T-helper 2 cell treated with Interferon-gamma antibody and Interleukin-4, amounts not matched to agents 100 ng/mL and 5 ng/mL, for 36 hours (primary cell): ENCODE measurements around the gene MSI2. TPM values are rescaled to one million over a fixed set of nuclear protein-coding genes. Genes with fewer than 3 reads are reported as not detected.

Experiments
- intact Hi-C: fragments of 100-400 bp; cut with micrococcal nuclease; formaldehyde crosslinking; loops from one replicate; pipeline ENCODE4 v1.15.1; 2023
- total RNA-seq: library from RNA; stranded (reverse); gene quantifications from 2 replicates; pipeline ENCODE4 v1.2.3, GENCODE V29; 2022

The MSI2 gene
- total RNA-seq, 1 donor from 2014 or later, result 140 TPM

GRCh38 chr17:57648720-57649119 lies 392.4 kb downstream of the MSI2 start:
- intact Hi-C loops, result no loop called here

- intact Hi-C loops, result no loop called here
Measured at GRCh38 chr17:57649191-57649590, 392.9 kb downstream of the MSI2 start.

- intact Hi-C loops, result no loop called here
Measured at GRCh38 chr17:57649731-57650484, 393.6 kb downstream of the MSI2 start.

- intact Hi-C loops, result no loop called here
Measured at GRCh38 chr17:57650548-57650947, 394.2 kb downstream of the MSI2 start.

- intact Hi-C loops, result no loop called here
Measured at GRCh38 chr17:57651451-57651850, 395.1 kb downstream of the MSI2 start.

GRCh38 chr17:57651996-57652395 lies 395.7 kb downstream of the MSI2 start:
- intact Hi-C loops, result no loop called here

- intact Hi-C loops, result no loop called here
Measured at GRCh38 chr17:57652811-57653210, 396.5 kb downstream of the MSI2 start.

GRCh38 chr17:57653279-57653678 lies 397.0 kb downstream of the MSI2 start:
- intact Hi-C loops, result no loop called here

- intact Hi-C loops, result no loop called here
Measured at GRCh38 chr17:57654040-57654775, 397.9 kb downstream of the MSI2 start.

- intact Hi-C loops, result no loop called here
Measured at GRCh38 chr17:57655553-57655952, 399.2 kb downstream of the MSI2 start.

- intact Hi-C loops, result no loop called here
Measured at GRCh38 chr17:57657211-57657610, 400.9 kb downstream of the MSI2 start.

GRCh38 chr17:57662041-57662440 lies 405.7 kb downstream of the MSI2 start:
- intact Hi-C loops, result no loop called here

- intact Hi-C loops, result no loop called here
Measured at GRCh38 chr17:57662644-57663308, 406.5 kb downstream of the MSI2 start.

- intact Hi-C loops, result no loop called here
Measured at GRCh38 chr17:57663326-57664070, 407.2 kb downstream of the MSI2 start.

- intact Hi-C loops, result no loop called here
Measured at GRCh38 chr17:57665128-57665527, 408.8 kb downstream of the MSI2 start.

GRCh38 chr17:57665696-57666095 lies 409.4 kb downstream of the MSI2 start:
- intact Hi-C loops, result no loop called here

GRCh38 chr17:57666201-57666870 lies 410.0 kb downstream of the MSI2 start:
- intact Hi-C loops, result no loop called here

GRCh38 chr17:57666946-57667345 lies 410.6 kb downstream of the MSI2 start:
- intact Hi-C loops, result no loop called here

- intact Hi-C loops, result no loop called here
Measured at GRCh38 chr17:57667461-57667923, 411.2 kb downstream of the MSI2 start.

GRCh38 chr17:57668332-57668731 lies 412.0 kb downstream of the MSI2 start:
- intact Hi-C loops, result no loop called here
